H1 (cell line): Measurements from ENCODE around the gene NGEF. TPM values are rescaled to one million over a fixed set of nuclear protein-coding genes. Genes with fewer than 3 reads are reported as not detected.

ENCODE experiments used
- CTCF ChIA-PET: fragments of 300-600 bp; sonication (Branson Sonifier 250); formaldehyde crosslinking; loops from one replicate; lab custom pipeline; 2021; ENCODE audit not compliant: partially characterized antibody; lab: Charles Lee
- POLR2A ChIA-PET: fragments of 300-600 bp; sonication (Branson Sonifier 250); formaldehyde crosslinking; loops from one replicate; lab custom pipeline; 2021; ENCODE audit warnings: inconsistent platforms; ENCODE audit not compliant: partially characterized antibody; lab: Charles Lee
- DNase-seq, 2 experiments: peaks; one replicate each; pipeline versions ENCODE4 v3.0.0 to v3.0.0-alpha.2; 2010 to 2022; ENCODE audit warnings: low spot score in 2 of 2, low read depth in 1 of 2, mixed read lengths in 1 of 2
- FAIRE-seq: peaks from 2 replicates; lab custom pipeline; 2011; peaks lifted over from hg19 to GRCh38; lab: Jason Lieb, UNC
- H2AFZ ChIP-seq: 2 replicates; pipeline ENCODE4 v1.8.1; 2012; ENCODE audit warnings: low read length, inconsistent platforms
- H2AK5ac ChIP-seq: 2 replicates; pipeline ENCODE4 v1.6.1; 2013; ENCODE audit warnings: low read depth, low read length
- H2BK120ac ChIP-seq: replicated peaks from 2 replicates; pipeline ENCODE3; 2013; ENCODE audit warnings: low read depth, low read length, inconsistent platforms
- H2BK12ac ChIP-seq: 2 replicates; pipeline ENCODE4 v1.6.1; 2013; ENCODE audit warnings: low read depth, low read length
- H2BK15ac ChIP-seq: 2 replicates; pipeline ENCODE4 v1.6.1; 2013; ENCODE audit warnings: low read length
- H2BK20ac ChIP-seq: 2 replicates; pipeline ENCODE4 v1.6.1; 2013; ENCODE audit warnings: low read length
- H2BK5ac ChIP-seq: 2 replicates; pipeline ENCODE4 v1.6.1; 2013; ENCODE audit warnings: low read depth, low read length
- H3K14ac ChIP-seq: 2 replicates; pipeline ENCODE4 v1.6.1; 2013; ENCODE audit warnings: inconsistent platforms; ENCODE audit not compliant: insufficient read length
- H3K18ac ChIP-seq: 2 replicates; pipeline ENCODE4 v1.6.1; 2013; ENCODE audit warnings: low read length; ENCODE audit errors: extremely low read depth
- H3K23ac ChIP-seq: 2 replicates; pipeline ENCODE4 v1.6.1; 2013; ENCODE audit warnings: inconsistent platforms; ENCODE audit not compliant: insufficient read length
- H3K23me2 ChIP-seq: 2 replicates; pipeline ENCODE4 v1.6.1; 2013; ENCODE audit warnings: low read depth, low read length
- H3K27ac ChIP-seq: 2 replicates; pipeline ENCODE4 v1.6.1; 2011; ENCODE audit warnings: low read depth, low read length, inconsistent platforms
- H3K27me3 ChIP-seq, 4 experiments: replicated peaks in 1 of 4; 1 replicate in 1 of 4; 2 replicates in 3 of 4; pipeline versions ENCODE4 v1.6.1 to v1.8.1; 2011 to 2013; ENCODE audit warnings: low read length in 3 of 4, mild to moderate bottlenecking in 3 of 4, inconsistent platforms in 2 of 4, mixed read lengths in 2 of 4, moderate library complexity in 1 of 4; ENCODE audit not compliant: control insufficient read depth in 3 of 4, insufficient read depth in 3 of 4; ENCODE audit errors: extremely low read depth in 1 of 4
- H3K36me3 ChIP-seq, 4 experiments: 2 replicates each; pipeline versions ENCODE4 v1.6.1 to v1.8.1; 2011 to 2013; ENCODE audit warnings: mild to moderate bottlenecking in 4 of 4, low read length in 3 of 4, moderate library complexity in 2 of 4, control low read depth in 1 of 4, inconsistent platforms in 1 of 4; ENCODE audit not compliant: insufficient read depth in 4 of 4, control insufficient read depth in 2 of 4
- H3K4ac ChIP-seq: replicated peaks from 2 replicates; pipeline ENCODE3; 2013; ENCODE audit warnings: low read length, low read depth, mixed read lengths, inconsistent platforms; ENCODE audit not compliant: insufficient read length
- H3K4me1 ChIP-seq, 4 experiments: replicated peaks in 1 of 4; 1 replicate in 1 of 4; 2 replicates in 3 of 4; pipeline versions ENCODE4 v1.6.1 to v1.8.1; 2011 to 2013; ENCODE audit warnings: low read length in 3 of 4, inconsistent platforms in 2 of 4, mixed read lengths in 1 of 4; ENCODE audit not compliant: insufficient read depth in 4 of 4, control insufficient read depth in 3 of 4
- H3K4me2 ChIP-seq, 2 experiments: 2 replicates each; pipeline versions ENCODE4 v1.6.1 to v1.8.1; 2011 to 2013; ENCODE audit warnings: low read depth in 2 of 2, low read length in 2 of 2, control low read depth in 1 of 2, inconsistent platforms in 1 of 2, mild to moderate bottlenecking in 1 of 2; ENCODE audit not compliant: insufficient read depth in 1 of 2
- H3K4me3 ChIP-seq, 4 experiments: fragments of 200-600, 300-600 bp in 1 of 4; sonication (generic), shearing (Covaris generic), sonication (Bioruptor Twin) in 1 of 4; 2 replicates each; pipeline versions ENCODE4 v1.5.1 to v1.8.1; 2011 to 2016; ENCODE audit warnings: low read length in 4 of 4, low read depth in 3 of 4, control low read depth in 2 of 4, inconsistent platforms in 2 of 4, mild to moderate bottlenecking in 2 of 4, mixed read lengths in 1 of 4, moderate library complexity in 1 of 4; ENCODE audit not compliant: insufficient read depth in 2 of 4; ENCODE audit errors: extremely low read depth in 1 of 4
- H3K56ac ChIP-seq: replicated peaks from 2 replicates; pipeline ENCODE3; 2013; ENCODE audit warnings: low read depth, mild to moderate bottlenecking, mixed read lengths, low read length, inconsistent platforms; ENCODE audit not compliant: insufficient read length
- H3K79me1 ChIP-seq: 2 replicates; pipeline ENCODE4 v1.6.1; 2013; ENCODE audit warnings: low read depth, low read length, control low read depth
- H3K79me2 ChIP-seq, 2 experiments: 2 replicates each; pipeline versions ENCODE4 v1.6.1 to v1.8.1; 2012 to 2013; ENCODE audit warnings: low read length in 2 of 2, mild to moderate bottlenecking in 2 of 2, inconsistent platforms in 1 of 2; ENCODE audit not compliant: insufficient read depth in 2 of 2, control insufficient read depth in 1 of 2
- H3K9ac ChIP-seq, 4 experiments: replicated peaks in 1 of 4; 1 replicate in 1 of 4; 2 replicates in 3 of 4; pipeline versions ENCODE4 v1.6.1 to v1.8.1; 2011 to 2013; ENCODE audit warnings: low read depth in 3 of 4, low read length in 3 of 4, control low read depth in 2 of 4, mild to moderate bottlenecking in 2 of 4, moderate library complexity in 2 of 4, inconsistent platforms in 1 of 4; ENCODE audit errors: extremely low read depth in 1 of 4
- H3K9me3 ChIP-seq, 2 experiments: 2 replicates each; pipeline versions ENCODE4 v1.6.1 to v1.8.1; 2012 to 2013; ENCODE audit warnings: mild to moderate bottlenecking in 2 of 2, moderate library complexity in 2 of 2, control low read depth in 1 of 2, inconsistent platforms in 1 of 2, low read depth in 1 of 2, low read length in 1 of 2, mixed read lengths in 1 of 2; ENCODE audit not compliant: insufficient read depth in 2 of 2
- H4K20me1 ChIP-seq, 2 experiments: replicated peaks in 1 of 2; 2 replicates each; pipeline versions ENCODE3 to v1.8.1; 2011 to 2013; ENCODE audit warnings: inconsistent platforms in 2 of 2, low read length in 2 of 2, mild to moderate bottlenecking in 1 of 2; ENCODE audit not compliant: insufficient read depth in 2 of 2, control insufficient read depth in 1 of 2
- H4K5ac ChIP-seq: 2 replicates; pipeline ENCODE4 v1.6.1; 2013; ENCODE audit warnings: low read length, low read depth, mixed read lengths, inconsistent platforms; ENCODE audit not compliant: insufficient read length
- H4K8ac ChIP-seq: 2 replicates; pipeline ENCODE4 v1.8.0; 2013; ENCODE audit warnings: mild to moderate bottlenecking, moderate library complexity, low read length, inconsistent platforms; ENCODE audit not compliant: insufficient read depth; ENCODE audit errors: extremely low read depth
- H4K91ac ChIP-seq: replicated peaks from 2 replicates; pipeline ENCODE3; 2013; ENCODE audit warnings: low read length, mixed read lengths, inconsistent platforms; ENCODE audit not compliant: insufficient read length
- ATF2 ChIP-seq: IDR thresholded peaks from 2 replicates; pipeline ENCODE4 v1.6.1; 2012; ENCODE audit warnings: low read length, inconsistent platforms
- CTCF ChIP-seq, 3 experiments: IDR thresholded peaks; 1 replicate in 2 of 3; 2 replicates in 1 of 3; pipeline versions ENCODE4 v1.5.1 to v1.6.1; 2011; ENCODE audit warnings: low read length in 3 of 3, mild to moderate bottlenecking in 3 of 3, inconsistent platforms in 2 of 3, low read depth in 1 of 3, moderate library complexity in 1 of 3; ENCODE audit not compliant: insufficient read depth in 1 of 3; ENCODE audit errors: control extremely low read depth in 1 of 3
- FOSL1 ChIP-seq: IDR thresholded peaks from 2 replicates; pipeline ENCODE4 v1.6.1; 2011; ENCODE audit warnings: mild to moderate bottlenecking, low read depth, low read length, moderate library complexity; ENCODE audit not compliant: insufficient read depth
- MAX ChIP-seq: IDR thresholded peaks from 2 replicates; pipeline ENCODE4 v1.6.1; 2012; ENCODE audit warnings: inconsistent platforms
- PHF8 ChIP-seq: fragments of 200-600 bp; sonication (generic); conservative IDR thresholded peaks from 2 replicates; pipeline ENCODE4 v1.7.1; 2012; ENCODE audit warnings: low read depth, mild to moderate bottlenecking, inconsistent platforms, low read length, moderate library complexity
- RXRA ChIP-seq: IDR thresholded peaks from 2 replicates; pipeline ENCODE4 v1.6.1; 2011; ENCODE audit warnings: low read depth, mild to moderate bottlenecking, low read length, moderate library complexity; ENCODE audit not compliant: insufficient read depth
- WGBS, 2 experiments: shearing (Covaris generic) in 1 of 2; methylation state at CpG; one replicate each; pipeline versions ENCODE4 v1.1.6 to v1.1.7; 2013 to 2015; ENCODE audit warnings: low lambda C conversion rate in 2 of 2, mixed read lengths in 2 of 2, inconsistent platforms in 1 of 2, low coverage in 1 of 2, missing lambda C conversion rate in 1 of 2; ENCODE audit not compliant: insufficient replicate concordance in 2 of 2, insufficient coverage in 1 of 2, insufficient read length in 1 of 2; ENCODE audit errors: extremely low coverage in 1 of 2, missing lambda C conversion rate in 1 of 2; 5-methylcytosine and 5-hydroxymethylcytosine counted together
- polyA plus RNA-seq, 7 experiments: library from polyadenylated mRNA; depleted of rRNA in 3 of 7; stranded (reverse) in 5 of 7; unstranded in 2 of 7; fragments of >200 nt in 5 of 7; fragments of 200-250 nt in 2 of 7; gene quantifications; 1 replicate in 5 of 7; 2 replicates in 1 of 7; 4 replicates in 1 of 7; pipeline versions ENCODE4 v1.2.1 to v1.2.3, GENCODE V29; 2011 to 2013; ENCODE audit warnings: missing spikeins in 2 of 7, mixed read lengths in 2 of 7
- total RNA-seq: library from RNA; stranded (reverse); fragmentation: NEBNext Ultra II Directional; extraction: Animal tissue kit (Norgen Biotek cat#: 25700); gene quantifications from 2 replicates; pipeline ENCODE4 v1.2.1, GENCODE V29; 2021

The NGEF gene
- total and polyA plus RNA-seq, 2 of the 8 experiments (the other 6 are each of a cell fraction or from before 2014, with no cell fraction given), result 2.7 to 3.2 TPM

- H3K18ac ChIP-seq, result peak overlapping the region; percentile 48
- no peak overlapping the region for H2BK12ac ChIP-seq
- H2BK15ac ChIP-seq, result peak overlapping the region; percentile 98; the same call in 1 of the 2 replicates
- H3K79me2 ChIP-seq, result no peaks in the 10 kb centered on the region
- no peak overlapping the region for H3K9ac ChIP-seq
- ChIA-PET CTCF (interaction anchor here (0.7 to 10.9 kb wide), 15 partner anchors 7 to 319 kb away, joined by 3 to 70 read pairs (median 3); partner anchors contain the start of gene NEU2), POLR2A (interaction anchor here (1.0 kb wide), 1 partner anchor 57 kb away, joined by 3 read pairs; no protein-coding TSS in a partner anchor)
- peak overlapping the region; percentile 52 for H4K91ac ChIP-seq
- no peaks in the 10 kb centered on the region for H3K36me3 ChIP-seq
- H3K27ac ChIP-seq, result no peak overlapping the region
- DNase-seq (peak in 1 of 2 experiments; percentile 77), FAIRE-seq (no peak)
- WGBS, 2 experiments, result 55% methylated on average over 11 of the region's 15 CpGs; no CpG with 5 or more reads in 1 of the 2 experiments
- H4K8ac ChIP-seq, result peak overlapping the region; percentile 22; the same call in 1 of the 2 replicates
- H2BK120ac ChIP-seq, result peak overlapping the region; percentile 39
- no peaks in the 10 kb centered on the region for H3K79me1 ChIP-seq
- H2AFZ ChIP-seq, result peak overlapping the region; percentile 93
- no peak overlapping the region for H2AK5ac ChIP-seq
- H3K56ac ChIP-seq, result no peak overlapping the region
- H3K23ac ChIP-seq, result no peak overlapping the region
- no peaks in the 10 kb centered on the region; a peak in 1 of 7 replicates for H3K27me3 ChIP-seq
- no peak overlapping the region; a peak in 2 of 4 replicates for H3K4me2 ChIP-seq
- H2BK20ac ChIP-seq, result no peak overlapping the region; the same call in 1 of the 2 replicates
- H3K4me1 ChIP-seq, result peaks cover 0 to 14% (median 7%) of the 10 kb centered on the region in 4 experiments; a peak in 5 of 7 replicates
- H3K23me2 ChIP-seq, result no peaks in the 10 kb centered on the region; the same call in 1 of the 2 replicates
- H4K20me1 ChIP-seq, result no peaks in the 10 kb centered on the region
- H2BK5ac ChIP-seq, result peak overlapping the region; percentile 71; the same call in 1 of the 2 replicates
- no peaks in the 10 kb centered on the region for H3K9me3 ChIP-seq
- H3K4ac ChIP-seq, result no peak overlapping the region
- H4K5ac ChIP-seq, result peak overlapping the region; percentile 52
- no peak overlapping the region for H3K4me3 ChIP-seq
- no peak overlapping the region for H3K14ac ChIP-seq
- no peak for TF ChIP-seq RXRA
- no peak for TF ChIP-seq FOSL1
- peak; percentile 71 to 77 (median 74) for TF ChIP-seq CTCF (IDR thresholded peaks at IDR 0.05; ENCODE audit: control extremely low read depth in 1 of 3, insufficient read depth in 1 of 3, low read depth in 1 of 3, low read length in 3 of 3)
- no peak for TF ChIP-seq MAX
- TF ChIP-seq PHF8, result no peak
- no peak for TF ChIP-seq ATF2
Observed at GRCh38 chr2:232982926-232983668, 30.0 kb downstream of the NGEF start.
